HG03025 (cell line): Measurements from ENCODE around the gene CLDN7.

ENCODE experiments used
- ATAC-seq: cut with Tn5 transposase; IDR thresholded peaks from one replicate; pipeline ENCODE4 v1.9.1; 2021; ENCODE audit warnings: mild to moderate bottlenecking, moderate library complexity; ENCODE audit not compliant: unreplicated experiment, low FRiP score

CLDN7 gene

GRCh38 chr17:7289256-7290032 lies 27.2 kb upstream of the CLDN7 start:
- no peak for ATAC-seq

- no peak for ATAC-seq
Measured at GRCh38 chr17:7285679-7286078, 23.4 kb upstream of the CLDN7 start.

GRCh38 chr17:7284911-7285310 lies 22.6 kb upstream of the CLDN7 start:
- ATAC-seq = no peak

GRCh38 chr17:7283471-7284216 lies 21.4 kb upstream of the CLDN7 start:
- ATAC-seq = no peak

GRCh38 chr17:7282752-7283321 lies 20.6 kb upstream of the CLDN7 start:
- no peak for ATAC-seq

- no peak for ATAC-seq
Measured at GRCh38 chr17:7281953-7282751, 19.9 kb upstream of the CLDN7 start.

- ATAC-seq = peak; percentile 42
Measured at GRCh38 chr17:7281074-7281952, 19.0 kb upstream of the CLDN7 start, which contains the start of gene SLC2A4. TSS of gene SLC2A4 (plus strand) at chr17:7281718. CDS start at chr17:7281935, 217 bp downstream.

- ATAC-seq = no peak
Measured at GRCh38 chr17:7280519-7281073, 18.3 kb upstream of the CLDN7 start.

GRCh38 chr17:7279448-7279847 lies 17.2 kb upstream of the CLDN7 start:
- ATAC-seq = no peak

GRCh38 chr17:7266784-7267183 lies 4.5 kb upstream of the CLDN7 start:
- no peak for ATAC-seq

- ATAC-seq = no peak
Measured at GRCh38 chr17:7263801-7264078, 1.5 kb upstream of the CLDN7 start.

- no peak for ATAC-seq
Measured at GRCh38 chr17:7262935-7263800, 890 bp upstream of the CLDN7 start.

GRCh38 chr17:7261379-7262191 lies 693 bp downstream of the CLDN7 start:
- ATAC-seq = no peak

GRCh38 chr17:7260651-7261378 lies 1.5 kb downstream of the CLDN7 start:
- ATAC-seq = no peak

- ATAC-seq = no peak
Measured at GRCh38 chr17:7260151-7260550, 2.1 kb downstream of the CLDN7 start.

- no peak for ATAC-seq
Measured at GRCh38 chr17:7259555-7259889, 2.8 kb downstream of the CLDN7 start.
